Keratinocyte (primary cell): Measurements from ENCODE around the gene DCAKD.

Experiments used
- EZH2 ChIP-seq: IDR thresholded peaks from one replicate; pipeline ENCODE4 v1.6.1; 2012; ENCODE audit warnings: inconsistent platforms, mild to moderate bottlenecking, low read length, moderate library complexity
- TF ChIP-seq, protein P1 (sequence below), 3 experiments: IDR thresholded peaks in 1 of 3; conservative IDR thresholded peaks in 1 of 3; optimal IDR thresholded peaks in 1 of 3; 2 replicates in 2 of 3; 3 replicates in 1 of 3; pipeline versions ENCODE3 to v1.5.1; 2011; ENCODE audit warnings: low read length in 3 of 3, mild to moderate bottlenecking in 3 of 3, moderate library complexity in 2 of 3, control low read depth in 1 of 3, inconsistent platforms in 1 of 3; ENCODE audit not compliant: insufficient read depth in 2 of 3; ENCODE audit errors: extremely low read depth in 1 of 3

DNA sequence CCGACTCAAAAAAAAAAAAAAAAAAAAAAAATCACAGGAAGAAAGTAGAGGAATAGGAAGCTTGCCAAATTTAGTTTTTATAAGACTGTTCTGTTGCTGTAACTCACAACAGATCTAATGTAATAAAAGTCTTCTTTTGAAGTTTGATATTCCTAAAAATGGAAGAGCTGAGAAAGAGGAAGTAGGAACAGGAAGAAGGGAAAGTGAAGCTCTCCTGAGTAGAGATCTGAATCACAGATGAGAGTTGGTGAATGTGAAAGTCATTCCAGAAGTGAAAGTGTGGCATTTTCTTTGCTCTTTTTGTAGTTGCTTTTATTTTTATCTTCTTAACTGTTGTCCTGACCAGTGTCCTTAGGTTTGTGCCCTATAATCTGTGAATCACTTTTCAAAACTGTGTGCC, 11.8 kb upstream of the DCAKD start:
- TF ChIP-seq, protein P1, sequence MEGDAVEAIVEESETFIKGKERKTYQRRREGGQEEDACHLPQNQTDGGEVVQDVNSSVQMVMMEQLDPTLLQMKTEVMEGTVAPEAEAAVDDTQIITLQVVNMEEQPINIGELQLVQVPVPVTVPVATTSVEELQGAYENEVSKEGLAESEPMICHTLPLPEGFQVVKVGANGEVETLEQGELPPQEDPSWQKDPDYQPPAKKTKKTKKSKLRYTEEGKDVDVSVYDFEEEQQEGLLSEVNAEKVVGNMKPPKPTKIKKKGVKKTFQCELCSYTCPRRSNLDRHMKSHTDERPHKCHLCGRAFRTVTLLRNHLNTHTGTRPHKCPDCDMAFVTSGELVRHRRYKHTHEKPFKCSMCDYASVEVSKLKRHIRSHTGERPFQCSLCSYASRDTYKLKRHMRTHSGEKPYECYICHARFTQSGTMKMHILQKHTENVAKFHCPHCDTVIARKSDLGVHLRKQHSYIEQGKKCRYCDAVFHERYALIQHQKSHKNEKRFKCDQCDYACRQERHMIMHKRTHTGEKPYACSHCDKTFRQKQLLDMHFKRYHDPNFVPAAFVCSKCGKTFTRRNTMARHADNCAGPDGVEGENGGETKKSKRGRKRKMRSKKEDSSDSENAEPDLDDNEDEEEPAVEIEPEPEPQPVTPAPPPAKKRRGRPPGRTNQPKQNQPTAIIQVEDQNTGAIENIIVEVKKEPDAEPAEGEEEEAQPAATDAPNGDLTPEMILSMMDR (optimal IDR thresholded peaks at IDR 0.05 in 1 of 3, IDR thresholded peaks at IDR 0.05 in 1 of 3, conservative IDR thresholded peaks at IDR 0.05 in 1 of 3; ENCODE audit: extremely low read depth in 1 of 3, insufficient read depth in 2 of 3, low read length in 3 of 3): no peak
- no peak for TF ChIP-seq EZH2
